Suppressor macrophage (primary cell): ENCODE data around the gene RPP21.
"Not testable (repeated sequence)": the region's sequence is repeated elsewhere in the genome, so short reads cannot be mapped to it uniquely, and the experiment has no call there.

Source experiments
- DNase-seq, 4 experiments: peaks; one replicate each; pipeline ENCODE4 v3.0.0-alpha.2; 2020 to 2022

The RPP21 gene

GRCh38 chr6:30329331-30329730, 15.6 kb upstream of the RPP21 start:
- peak; percentile 62 to 78 (median 70) for DNase-seq

GRCh38 chr6:30331981-30332380, 13.0 kb upstream of the RPP21 start:
- DNase-seq, result no peak

- peak in 3 of 4 experiments; percentile 27 to 39 (median 30) for DNase-seq
These were observed 10.7 kb upstream of the RPP21 start for GRCh38 chr6:30334075-30334783.

- DNase-seq, result no peak
These were observed 4.3 kb upstream of the RPP21 start for GRCh38 chr6:30340589-30341054.

- DNase-seq, result no peak
These were observed 3.7 kb upstream of the RPP21 start for GRCh38 chr6:30341218-30341617.

- DNase-seq, result no peak
These were observed 3.2 kb upstream of the RPP21 start for GRCh38 chr6:30341728-30342127.

- DNase-seq, result no peak
These were observed 627 bp upstream of the RPP21 start for GRCh38 chr6:30344191-30344867.

GRCh38 chr6:30345852-30346251, 896 bp downstream of the RPP21 start:
- no peak for DNase-seq

- no peak for DNase-seq
These were observed 4.0 kb downstream of the RPP21 start for GRCh38 chr6:30348957-30349356.

- peak in 1 of 4 experiments; percentile 16 for DNase-seq
These were observed 4.6 kb downstream of the RPP21 start for GRCh38 chr6:30349421-30350177.

- DNase-seq, result no peak
These were observed 5.6 kb downstream of the RPP21 start for GRCh38 chr6:30350524-30350923.

GRCh38 chr6:30352550-30352949, 7.6 kb downstream of the RPP21 start:
- DNase-seq, result no peak

GRCh38 chr6:30355281-30355680, 10.3 kb downstream of the RPP21 start:
- DNase-seq, result no peak

- DNase-seq, result no peak
These were observed 11.6 kb downstream of the RPP21 start for GRCh38 chr6:30356536-30356935.

- peak; percentile 66 to 78 (median 72) for DNase-seq
These were observed 13.0 kb downstream of the RPP21 start for GRCh38 chr6:30357678-30358540.

GRCh38 chr6:30359276-30359675, 14.3 kb downstream of the RPP21 start:
- no peak for DNase-seq

GRCh38 chr6:30360139-30360538, 15.2 kb downstream of the RPP21 start:
- DNase-seq, result no peak

GRCh38 chr6:30361661-30362060, 16.7 kb downstream of the RPP21 start:
- no peak for DNase-seq

GRCh38 chr6:30363459-30363858, 18.5 kb downstream of the RPP21 start:
- no peak for DNase-seq

- DNase-seq, result no peak
These were observed 19.6 kb downstream of the RPP21 start for GRCh38 chr6:30364591-30364990.

- DNase-seq, result not testable (repeated sequence)
These were observed 24.3 kb downstream of the RPP21 start for GRCh38 chr6:30369280-30369679.

GRCh38 chr6:30378290-30378937, 33.5 kb downstream of the RPP21 start:
- DNase-seq, result peak in 1 of 4 experiments; percentile 21
